ENCODE results near the gene PHB1.
"Not testable (repeated sequence)": the region's sequence is repeated elsewhere in the genome, so short reads cannot be mapped to it uniquely, and the experiment has no call there.

Gene PHB1

GRCh38 chr17:49381033-49381432 lies 33.6 kb downstream of the PHB1 start:
- no peak for DNase-seq (ENCODE audit: low read depth, low spot score)

DNA sequence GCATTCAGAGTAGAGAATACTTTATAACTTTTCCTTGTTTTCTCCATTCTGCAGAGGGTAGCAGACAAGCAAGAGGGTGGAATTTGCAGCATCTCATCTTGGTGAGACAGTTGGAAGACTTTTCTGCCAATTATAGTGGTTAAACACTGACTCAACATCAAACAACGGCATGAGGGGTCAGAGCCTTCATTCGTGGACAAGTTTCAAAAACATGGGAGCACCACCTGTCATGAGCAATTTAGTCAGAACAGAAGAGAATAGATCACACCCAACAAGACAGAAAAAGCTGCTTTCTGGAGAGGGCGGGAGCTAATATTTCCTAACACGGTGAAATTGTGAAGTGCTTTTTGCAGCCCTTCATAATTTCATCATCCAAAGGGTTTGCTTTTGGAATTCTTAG lies 34.8 kb downstream of the PHB1 start:
- DNase-seq (ENCODE audit: low read depth, low spot score): no peak

DNA sequence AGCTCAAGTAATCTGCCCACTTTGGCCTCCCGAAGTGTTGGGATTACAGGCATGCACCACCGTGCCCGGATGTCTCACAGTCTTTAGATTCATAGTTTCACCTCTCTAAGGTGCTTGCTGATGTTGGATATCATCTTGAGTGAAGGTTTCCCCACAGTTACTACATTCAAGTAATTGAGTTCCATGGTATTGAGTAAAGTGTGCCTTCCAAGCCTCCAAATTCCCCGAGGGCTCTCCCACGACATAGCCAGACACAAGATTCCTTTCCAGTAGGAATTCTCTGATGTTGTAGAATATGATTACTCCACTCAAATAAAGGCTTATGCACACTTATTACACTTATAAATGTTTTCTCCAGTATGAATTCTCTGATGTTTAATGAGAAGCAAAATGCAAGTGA lies 36.4 kb downstream of the PHB1 start:
- no peak for DNase-seq (ENCODE audit: low read depth, low spot score)

GRCh38 chr17:49375544-49375943 lies 39.1 kb downstream of the PHB1 start:
- DNase-seq (ENCODE audit: low read depth, low spot score): no peak

GRCh38 chr17:49373115-49373514 lies 41.6 kb downstream of the PHB1 start:
- DNase-seq (ENCODE audit: low read depth, low spot score): no peak

DNA sequence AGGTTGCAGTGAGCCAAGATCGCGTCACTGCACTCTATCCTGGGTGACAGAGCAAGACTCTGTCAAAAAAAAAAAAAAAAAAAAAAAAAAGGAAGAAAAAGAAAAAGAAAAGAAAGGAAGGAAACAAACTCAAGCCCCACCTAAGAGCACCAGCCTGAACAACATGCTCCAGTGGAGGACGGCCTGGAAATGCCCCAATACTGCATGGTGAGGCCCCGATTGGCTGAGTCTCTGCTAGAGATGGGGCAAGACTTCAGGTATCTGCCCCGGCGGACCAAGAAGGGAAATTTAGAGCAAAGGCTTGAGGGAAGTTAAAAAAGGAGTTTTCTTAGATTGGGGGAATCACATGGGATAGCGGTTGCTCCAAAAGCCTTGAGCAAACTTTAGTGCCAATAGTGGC lies 42.3 kb downstream of the PHB1 start:
- no peak for DNase-seq (ENCODE audit: low read depth, low spot score)

DNA sequence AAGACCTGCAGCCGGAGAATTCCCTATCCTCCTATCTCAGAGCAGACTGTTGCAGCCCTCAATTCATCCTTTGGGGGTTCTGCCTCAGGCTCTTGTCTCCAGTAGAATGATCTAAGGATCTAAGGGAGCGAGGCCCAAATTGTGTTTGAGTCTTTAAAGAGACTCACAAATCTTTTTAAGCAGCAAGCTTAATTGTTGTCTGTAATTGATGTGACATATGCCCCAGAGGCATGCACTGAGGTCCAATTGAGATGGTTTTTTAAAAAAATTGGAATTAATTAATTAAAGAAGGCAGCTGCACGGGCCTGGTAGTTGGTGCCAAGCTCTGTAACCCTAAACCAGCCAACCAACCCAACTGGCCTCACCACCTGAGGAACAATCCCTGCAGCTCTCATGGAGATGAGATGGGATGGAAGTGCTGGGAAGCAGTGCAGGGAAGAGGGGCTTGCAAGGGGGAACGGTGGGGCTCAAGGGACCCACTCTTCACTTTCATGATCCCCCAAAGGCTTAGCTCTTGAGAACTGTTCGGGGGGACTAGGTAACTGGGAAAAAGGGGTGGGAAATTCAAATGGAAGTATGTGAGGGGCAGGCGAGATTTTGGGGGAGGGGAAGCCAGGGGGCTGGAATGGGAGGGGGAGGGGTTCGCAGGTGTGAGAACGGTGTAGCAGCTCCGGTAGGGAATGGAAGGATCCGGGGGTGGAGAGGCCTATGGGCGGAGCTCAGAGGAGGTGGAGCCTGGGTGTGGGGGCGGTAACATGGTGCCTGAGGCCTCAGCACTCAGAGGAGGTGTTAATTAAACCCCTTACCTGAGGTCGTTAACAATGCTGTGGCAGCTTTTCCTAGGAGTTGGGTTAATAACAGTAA lies 43.5 kb downstream of the PHB1 start:
- no peak for DNase-seq (ENCODE audit: low read depth, low spot score)

- no peak for DNase-seq (ENCODE audit: low read depth, low spot score)
These were observed 44.9 kb downstream of the PHB1 start for GRCh38 chr17:49369760-49370159.

DNA sequence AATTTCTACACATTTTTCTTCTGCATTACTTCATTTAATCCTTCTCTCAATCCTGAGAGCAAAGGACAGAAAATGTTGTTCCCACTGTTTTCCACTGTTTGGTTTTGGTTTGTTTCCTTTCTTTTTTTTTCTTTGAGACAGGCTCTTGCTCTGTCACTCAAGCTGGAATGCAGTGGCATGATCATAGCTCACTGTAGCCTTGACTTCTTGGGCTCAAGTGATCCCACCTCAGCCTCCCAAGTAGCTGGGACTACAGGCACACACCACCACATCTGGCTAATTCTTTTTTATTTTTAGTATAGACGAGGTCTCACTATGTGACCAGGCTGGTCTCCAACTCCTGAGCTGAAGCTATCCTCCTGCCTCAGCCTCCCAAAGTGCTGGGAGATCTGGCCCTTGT lies 45.6 kb downstream of the PHB1 start:
- DNase-seq (ENCODE audit: low read depth, low spot score): no peak

GRCh38 chr17:49365667-49366066 lies 49.0 kb downstream of the PHB1 start:
- no peak for DNase-seq (ENCODE audit: low read depth, low spot score)

- DNase-seq (ENCODE audit: low read depth, low spot score): not testable (repeated sequence)
These were observed 49.6 kb downstream of the PHB1 start for GRCh38 chr17:49365126-49365525.

- no peak for DNase-seq (ENCODE audit: low read depth, low spot score)
These were observed 50.6 kb downstream of the PHB1 start for GRCh38 chr17:49364119-49364518.

DNA sequence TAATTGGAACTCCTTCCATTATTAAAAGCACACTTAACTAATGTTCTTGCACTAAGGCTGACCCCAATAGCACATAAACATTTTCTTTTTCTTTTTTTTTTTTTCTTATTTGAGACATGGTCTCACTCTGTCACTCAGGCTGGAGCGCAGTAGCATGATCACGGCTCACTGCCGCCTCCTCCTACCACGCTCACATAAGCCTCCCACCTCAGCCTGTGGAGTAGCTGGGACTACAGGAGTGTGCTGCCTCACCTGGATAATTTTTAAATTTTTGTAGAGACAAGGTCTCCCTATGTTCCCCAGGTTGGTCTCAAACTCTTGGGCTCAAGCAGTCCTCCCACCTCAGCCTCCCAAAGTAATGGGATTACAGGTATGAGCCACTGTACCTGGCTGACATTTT lies 51.4 kb downstream of the PHB1 start:
- DNase-seq (ENCODE audit: low read depth, low spot score): no peak

- no peak for DNase-seq (ENCODE audit: low read depth, low spot score)
These were observed 52.0 kb downstream of the PHB1 start for GRCh38 chr17:49362723-49363117.

- peak; percentile 82 for DNase-seq (ENCODE audit: low read depth, low spot score)
These were observed 52.6 kb downstream of the PHB1 start, which contains the start of gene ZNF652 for GRCh38 chr17:49361902-49362722. Gene ZNF652 (minus strand): TSS chr17:49362250. CDS start chr17:49317725, 44,525 bp downstream.

DNA sequence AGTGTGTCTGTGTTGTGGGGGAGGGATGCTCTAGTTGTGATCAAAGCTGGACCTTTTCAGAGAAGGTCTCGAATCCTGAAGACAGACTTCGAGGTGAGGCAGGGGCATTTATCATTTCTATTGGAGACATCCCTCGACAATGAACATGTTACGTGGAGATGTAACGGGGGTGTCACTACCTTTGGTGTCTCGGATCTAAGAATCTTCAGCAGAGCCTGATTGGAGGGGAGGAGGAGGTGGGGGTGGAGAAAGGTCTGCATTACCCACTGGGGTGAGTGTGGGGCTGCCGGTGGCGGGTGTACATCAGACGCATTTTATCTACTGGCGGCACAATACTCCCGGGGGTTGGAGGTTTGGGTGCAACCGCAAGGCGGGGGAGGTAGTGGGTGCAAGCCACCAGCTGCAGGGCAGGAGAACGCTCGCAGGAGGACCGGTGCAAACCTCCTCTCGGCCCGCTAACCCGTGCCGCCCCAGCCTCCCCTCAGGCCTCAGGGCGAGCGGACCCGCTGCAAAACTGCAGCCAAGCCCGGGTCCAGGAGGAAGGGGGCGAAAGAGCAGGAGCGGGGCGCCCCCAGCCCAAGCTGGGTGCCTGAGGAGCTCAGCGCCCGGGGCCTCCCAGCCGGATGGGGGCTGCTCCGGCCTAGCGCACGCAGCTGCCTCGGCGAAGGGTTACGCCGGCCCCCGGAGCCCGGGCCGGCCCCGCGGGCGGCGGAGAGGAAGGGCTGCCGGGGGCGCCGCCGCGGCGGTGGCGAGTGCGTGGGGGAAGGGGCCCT lies 53.4 kb downstream of the PHB1 start:
- DNase-seq (ENCODE audit: low read depth, low spot score): peak; percentile 54

- no peak for DNase-seq (ENCODE audit: low read depth, low spot score)
These were observed 53.9 kb downstream of the PHB1 start for GRCh38 chr17:49360796-49361128.

DNA sequence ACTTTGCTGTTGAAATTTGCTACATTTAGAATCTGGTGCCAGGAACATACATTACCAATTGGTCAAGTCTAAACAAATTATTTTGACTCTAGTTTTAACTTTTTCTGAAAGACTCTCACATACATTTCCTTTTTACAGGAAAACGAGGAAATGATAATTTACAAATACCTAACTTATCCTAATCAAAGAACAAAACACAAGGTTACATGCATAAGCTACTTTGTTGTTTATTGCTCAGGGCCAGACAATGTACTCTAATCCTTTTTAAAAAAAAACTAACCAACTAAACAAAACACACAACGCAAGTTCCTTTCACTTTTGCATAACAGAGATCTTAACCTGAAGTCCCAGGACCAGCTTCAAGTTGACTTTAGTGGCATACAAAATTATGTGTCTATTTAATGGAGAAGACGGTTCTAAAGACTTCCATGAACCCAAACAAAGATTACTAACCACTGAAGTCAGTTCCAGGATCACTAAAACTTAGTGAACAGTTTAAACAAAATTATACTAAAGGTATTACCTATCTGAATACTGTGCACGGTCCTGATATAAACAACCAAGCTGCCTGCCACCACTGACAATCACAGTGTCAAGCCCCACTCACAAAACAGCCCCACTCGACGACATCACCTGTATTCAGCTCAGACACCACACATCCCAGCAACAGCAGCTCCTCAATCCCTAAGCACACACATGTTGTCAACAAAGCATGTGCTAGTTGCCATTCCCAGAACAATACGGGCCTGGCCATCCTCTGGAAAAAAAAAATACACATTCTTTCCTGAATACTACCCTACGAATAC lies 54.5 kb downstream of the PHB1 start:
- no peak for DNase-seq (ENCODE audit: low read depth, low spot score)

GRCh38 chr17:49358641-49359247 lies 55.9 kb downstream of the PHB1 start:
- no peak for DNase-seq (ENCODE audit: low read depth, low spot score)

DNA sequence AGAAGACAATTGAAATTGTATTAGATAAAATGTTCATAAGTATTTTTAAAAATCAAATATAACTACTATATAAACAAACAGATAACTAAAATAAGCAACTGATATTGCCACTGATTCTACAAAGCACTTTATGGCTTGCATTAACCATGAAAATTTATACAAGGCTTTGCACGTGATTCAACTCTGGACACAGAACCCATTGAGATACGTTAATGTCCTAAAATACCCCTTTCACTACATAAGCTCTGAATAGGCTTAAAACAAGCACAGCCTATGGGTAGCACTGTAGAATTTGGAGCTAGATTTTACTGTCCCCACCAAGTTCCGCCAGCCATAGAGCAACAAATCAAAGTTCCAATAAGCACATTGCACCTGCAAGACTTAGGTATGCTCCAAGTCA lies 57.2 kb downstream of the PHB1 start:
- no peak for DNase-seq (ENCODE audit: low read depth, low spot score)

DNA sequence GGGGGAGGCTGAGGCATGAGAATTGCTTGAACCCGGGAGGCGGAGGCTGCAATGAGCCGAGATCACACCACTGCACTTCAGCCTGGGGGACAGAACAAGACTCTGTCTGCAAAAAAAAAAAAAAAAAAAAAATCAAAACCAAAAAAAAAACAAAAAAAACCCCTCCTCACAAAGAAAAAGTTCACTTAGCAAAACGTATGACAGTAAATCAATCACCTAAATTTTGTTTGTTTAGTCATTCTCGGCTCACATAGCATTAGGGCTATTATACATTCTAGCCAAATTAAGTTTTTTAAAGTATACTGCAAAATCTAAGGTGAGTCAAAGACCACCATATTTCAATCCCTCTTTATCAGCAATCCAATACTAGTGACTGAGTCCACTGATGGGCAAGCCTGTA lies 58.4 kb downstream of the PHB1 start:
- no peak for DNase-seq (ENCODE audit: low read depth, low spot score)
